Stimulated activated naive CD8-positive, alpha-beta T cell treated with anti-CD3 and anti-CD28 coated beads, Interleukin-15, Interleukin-2, amounts not matched to agents 100 ng/mL and 50 ng/mL, for 24 hours (primary cell): ENCODE results near the gene SLC6A12.

Source experiments
- H3K27ac Mint-ChIP-seq: one replicate; pipeline ENCODE4 v1.8.0; 2021; ENCODE audit warnings: mild to moderate bottlenecking, mixed read lengths
- H3K27me3 Mint-ChIP-seq: one replicate; pipeline ENCODE4 v1.8.0; 2021; ENCODE audit warnings: mixed read lengths
- H3K36me3 Mint-ChIP-seq: one replicate; pipeline ENCODE4 v1.8.0; 2021; ENCODE audit warnings: low read depth, mixed read lengths
- H3K4me1 Mint-ChIP-seq: one replicate; pipeline ENCODE4 v1.8.0; 2021; ENCODE audit warnings: low read depth, mixed read lengths
- H3K4me3 Mint-ChIP-seq: one replicate; pipeline ENCODE4 v1.8.0; 2021; ENCODE audit warnings: mild to moderate bottlenecking, mixed read lengths
- H3K9me3 Mint-ChIP-seq: one replicate; pipeline ENCODE4 v1.8.0; 2021; ENCODE audit warnings: mixed read lengths

Gene SLC6A12

DNA sequence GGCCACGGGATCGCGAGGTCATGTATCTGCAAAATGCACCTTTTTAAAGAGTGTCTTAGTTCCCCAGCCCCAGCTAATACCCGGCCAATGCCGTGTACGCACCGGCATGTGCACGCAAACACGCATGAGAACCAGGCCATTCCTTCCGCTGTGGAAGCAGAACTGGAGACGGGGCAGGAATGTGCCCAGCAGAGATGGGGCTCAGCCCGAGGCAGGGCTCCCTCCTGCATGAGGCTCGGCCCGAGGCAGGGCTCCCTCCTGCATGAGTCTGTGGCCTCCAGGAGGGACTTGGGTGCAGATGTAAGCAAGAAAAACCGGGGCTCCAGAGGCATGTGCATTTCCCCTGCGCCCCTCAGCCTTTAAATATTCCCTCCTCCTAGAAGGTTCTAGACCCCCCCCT, 38.2 kb downstream of the SLC6A12 start:
- no peaks in the 10 kb centered on the region for H3K9me3 Mint-ChIP-seq
- no peaks in the 10 kb centered on the region for H3K36me3 Mint-ChIP-seq
- H3K27ac Mint-ChIP-seq, result no peak overlapping the region
- peaks cover 7% of the 10 kb centered on the region for H3K27me3 Mint-ChIP-seq
- peaks cover 8% of the 10 kb centered on the region for H3K4me1 Mint-ChIP-seq
- no peak overlapping the region for H3K4me3 Mint-ChIP-seq

- Mint-ChIP-seq H3K27me3 (peaks cover 5% of the 10 kb centered on the region), H3K4me3 (no peak overlapping the region), H3K36me3 (no peaks in the 10 kb centered on the region), H3K4me1 (peaks cover 3% of the 10 kb centered on the region), H3K9me3 (no peaks in the 10 kb centered on the region), H3K27ac (no peak overlapping the region)
Observed at GRCh38 chr12:175250-175649, 38.7 kb downstream of the SLC6A12 start.

- H3K4me3 Mint-ChIP-seq, result no peak overlapping the region
- peaks cover 4% of the 10 kb centered on the region for H3K27me3 Mint-ChIP-seq
- no peaks in the 10 kb centered on the region for H3K9me3 Mint-ChIP-seq
- no peak overlapping the region for H3K27ac Mint-ChIP-seq
- H3K4me1 Mint-ChIP-seq, result peaks cover under 1% of the 10 kb centered on the region
- H3K36me3 Mint-ChIP-seq, result no peaks in the 10 kb centered on the region
Observed at GRCh38 chr12:174596-174995, 39.4 kb downstream of the SLC6A12 start.

DNA sequence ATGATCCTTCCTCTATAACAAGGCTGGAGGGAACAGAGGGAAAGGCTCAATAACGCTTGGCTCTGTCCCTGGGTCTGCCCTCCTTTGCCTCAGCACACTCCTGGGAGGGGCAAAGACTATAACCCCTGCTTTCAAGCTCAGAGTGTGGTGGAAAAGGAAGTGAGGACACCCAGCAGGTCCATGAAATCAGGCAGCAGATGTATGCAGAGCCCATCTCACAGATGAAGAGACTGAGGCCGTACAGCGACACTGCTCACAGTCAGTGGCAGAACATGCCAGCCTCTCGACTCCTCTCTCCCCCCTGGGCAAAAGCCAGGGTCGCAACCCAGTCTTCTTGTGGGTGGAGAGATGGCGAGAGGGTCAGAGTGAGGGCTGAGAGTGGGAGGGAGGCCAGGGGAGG, 39.8 kb downstream of the SLC6A12 start:
- no peaks in the 10 kb centered on the region for H3K36me3 Mint-ChIP-seq
- H3K4me1 Mint-ChIP-seq, result peaks cover 5% of the 10 kb centered on the region
- H3K9me3 Mint-ChIP-seq, result no peaks in the 10 kb centered on the region
- peaks cover 4% of the 10 kb centered on the region for H3K27me3 Mint-ChIP-seq
- no peak overlapping the region for H3K27ac Mint-ChIP-seq
- no peak overlapping the region for H3K4me3 Mint-ChIP-seq

DNA sequence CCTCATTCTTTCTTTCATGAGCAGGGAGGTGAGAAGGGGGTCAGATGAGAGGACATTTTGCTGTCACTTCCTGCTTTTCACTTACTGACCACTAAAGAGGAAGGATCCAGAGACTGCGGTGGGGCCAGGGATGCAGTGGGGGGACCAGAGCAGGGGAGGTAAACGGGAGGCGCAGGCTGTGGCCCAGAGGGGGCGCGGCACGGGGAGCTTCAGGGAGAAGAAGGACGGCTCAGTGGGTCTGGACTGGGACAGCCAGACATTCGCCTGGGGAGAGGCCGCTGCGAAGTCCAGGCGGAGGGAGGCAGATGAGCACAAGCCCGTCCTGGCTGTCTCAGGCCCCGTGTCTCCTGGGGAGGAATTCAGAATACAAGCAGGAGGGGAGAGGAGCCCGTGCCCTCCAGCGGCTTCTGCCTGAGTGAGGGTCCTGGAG, 41.2 kb downstream of the SLC6A12 start:
- Mint-ChIP-seq H3K4me1 (peaks cover 13% of the 10 kb centered on the region), H3K36me3 (no peaks in the 10 kb centered on the region), H3K27me3 (peaks cover 4% of the 10 kb centered on the region), H3K27ac (no peak overlapping the region), H3K9me3 (no peaks in the 10 kb centered on the region), H3K4me3 (no peak overlapping the region)

DNA sequence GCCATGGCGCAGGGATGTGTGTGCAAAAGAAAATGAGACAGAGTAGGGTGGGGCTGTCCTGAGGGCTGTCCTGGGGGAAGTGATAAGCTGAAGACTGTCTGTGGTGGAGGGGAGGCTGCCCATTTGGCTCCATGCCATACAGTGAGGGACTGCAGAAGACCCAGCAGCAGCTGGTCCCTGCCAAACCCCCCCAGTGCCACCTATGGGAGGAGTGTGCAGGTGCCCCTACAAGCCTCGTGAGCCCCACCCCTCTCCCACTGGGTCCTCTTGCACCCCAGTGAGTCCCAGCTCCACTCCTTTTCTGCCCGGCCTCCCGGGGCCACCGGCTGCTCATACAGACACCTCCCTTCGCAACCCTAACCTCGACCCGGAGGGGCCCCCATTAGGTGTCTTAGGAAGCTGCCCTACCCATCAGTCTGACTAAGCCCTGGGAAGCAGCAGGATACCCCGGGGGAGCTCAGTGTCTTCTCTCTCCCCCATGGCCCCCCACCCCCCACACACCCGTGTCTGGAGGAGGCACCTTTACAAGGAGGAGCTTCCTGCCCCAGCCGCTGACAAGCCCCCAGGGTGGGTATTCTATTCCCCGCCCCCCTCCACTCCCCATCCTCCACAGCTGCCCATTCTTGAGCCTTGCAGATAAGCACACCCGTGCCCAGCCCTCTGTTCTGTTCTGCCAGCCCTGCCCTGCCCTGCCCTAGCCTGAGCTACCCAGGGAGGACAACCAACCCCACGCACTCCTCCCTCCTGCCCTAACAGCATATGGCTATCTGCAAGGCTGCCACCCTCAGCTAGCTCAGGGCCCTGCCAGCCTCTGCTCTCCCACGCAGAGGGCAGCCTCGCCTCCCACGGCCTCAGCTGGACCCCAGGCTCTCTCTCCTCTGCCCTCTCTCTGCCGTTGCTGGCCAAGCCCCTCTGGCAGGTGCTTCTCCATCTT, 41.9 kb downstream of the SLC6A12 start:
- no peaks in the 10 kb centered on the region for H3K36me3 Mint-ChIP-seq
- H3K4me1 Mint-ChIP-seq, result peaks cover 13% of the 10 kb centered on the region
- H3K9me3 Mint-ChIP-seq, result no peaks in the 10 kb centered on the region
- H3K4me3 Mint-ChIP-seq, result no peak overlapping the region
- H3K27me3 Mint-ChIP-seq, result peaks cover 4% of the 10 kb centered on the region
- no peak overlapping the region for H3K27ac Mint-ChIP-seq

DNA sequence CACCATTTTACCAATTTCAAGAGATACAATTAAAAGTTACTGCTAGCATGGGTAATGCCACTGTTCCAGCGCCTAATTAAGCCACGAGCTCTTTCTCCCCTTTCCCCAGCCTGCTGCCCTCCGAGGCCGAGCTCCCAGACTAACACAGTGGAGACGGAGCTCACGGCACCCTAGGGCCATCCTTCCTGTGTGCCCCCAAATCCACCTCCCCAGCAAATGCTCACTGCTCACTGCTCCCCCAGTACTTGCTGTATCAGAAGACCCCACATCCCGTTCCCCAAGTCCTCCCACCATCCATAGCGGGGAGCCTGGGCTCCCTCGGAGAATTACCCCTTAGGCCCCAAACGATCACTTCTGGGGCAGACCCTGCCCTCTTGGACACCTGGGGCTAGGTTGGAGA, 42.7 kb downstream of the SLC6A12 start:
- Mint-ChIP-seq H3K36me3 (no peaks in the 10 kb centered on the region), H3K4me1 (peaks cover 13% of the 10 kb centered on the region), H3K27ac (no peak overlapping the region), H3K4me3 (no peak overlapping the region), H3K27me3 (peaks cover 4% of the 10 kb centered on the region), H3K9me3 (no peaks in the 10 kb centered on the region)

DNA sequence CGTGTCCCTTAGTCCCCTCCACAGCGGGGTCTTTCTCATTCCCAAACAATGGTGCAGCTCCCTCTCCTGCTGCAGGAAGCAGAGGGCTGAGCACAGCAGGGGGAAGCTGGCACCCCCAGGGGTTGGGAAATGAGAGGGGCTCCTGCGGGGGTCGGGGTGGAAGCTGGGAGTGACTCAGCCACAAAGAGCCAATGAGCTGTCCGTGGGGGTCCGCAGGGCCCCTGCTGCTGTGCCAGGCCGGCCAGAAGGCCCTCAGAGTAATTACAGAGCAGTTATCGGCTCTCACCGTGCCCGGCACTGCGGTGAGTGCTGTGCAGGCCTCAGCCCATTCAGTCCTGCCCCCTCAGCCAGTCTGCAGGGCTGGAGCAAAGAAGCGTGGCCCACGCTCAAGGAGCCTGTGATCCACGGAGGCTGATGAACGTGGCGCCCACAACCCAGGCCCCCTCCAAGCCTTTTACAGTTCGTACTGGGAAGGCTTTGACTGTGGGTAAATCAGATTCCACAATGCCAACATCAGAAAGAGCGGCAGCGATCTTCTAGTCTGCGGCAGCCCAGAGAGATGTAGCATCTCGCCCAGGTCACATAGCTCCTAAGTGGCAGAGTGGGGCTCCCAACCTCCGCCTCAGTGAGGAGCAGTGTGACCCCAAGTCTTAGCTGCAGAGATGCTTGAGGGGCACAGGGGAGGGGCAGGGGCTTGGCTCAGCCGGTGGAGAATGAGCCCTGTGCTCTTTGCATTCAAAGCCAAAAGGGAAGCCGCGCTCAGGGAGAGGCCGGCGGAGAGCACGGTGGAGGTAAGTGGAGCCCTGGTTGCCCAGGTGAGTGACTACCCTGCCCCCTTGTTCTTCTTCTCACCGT, 43.4 kb downstream of the SLC6A12 start:
- Mint-ChIP-seq H3K4me3 (no peak overlapping the region), H3K4me1 (peaks cover 13% of the 10 kb centered on the region), H3K36me3 (no peaks in the 10 kb centered on the region), H3K9me3 (no peaks in the 10 kb centered on the region), H3K27ac (no peak overlapping the region), H3K27me3 (peaks cover 4% of the 10 kb centered on the region)

DNA sequence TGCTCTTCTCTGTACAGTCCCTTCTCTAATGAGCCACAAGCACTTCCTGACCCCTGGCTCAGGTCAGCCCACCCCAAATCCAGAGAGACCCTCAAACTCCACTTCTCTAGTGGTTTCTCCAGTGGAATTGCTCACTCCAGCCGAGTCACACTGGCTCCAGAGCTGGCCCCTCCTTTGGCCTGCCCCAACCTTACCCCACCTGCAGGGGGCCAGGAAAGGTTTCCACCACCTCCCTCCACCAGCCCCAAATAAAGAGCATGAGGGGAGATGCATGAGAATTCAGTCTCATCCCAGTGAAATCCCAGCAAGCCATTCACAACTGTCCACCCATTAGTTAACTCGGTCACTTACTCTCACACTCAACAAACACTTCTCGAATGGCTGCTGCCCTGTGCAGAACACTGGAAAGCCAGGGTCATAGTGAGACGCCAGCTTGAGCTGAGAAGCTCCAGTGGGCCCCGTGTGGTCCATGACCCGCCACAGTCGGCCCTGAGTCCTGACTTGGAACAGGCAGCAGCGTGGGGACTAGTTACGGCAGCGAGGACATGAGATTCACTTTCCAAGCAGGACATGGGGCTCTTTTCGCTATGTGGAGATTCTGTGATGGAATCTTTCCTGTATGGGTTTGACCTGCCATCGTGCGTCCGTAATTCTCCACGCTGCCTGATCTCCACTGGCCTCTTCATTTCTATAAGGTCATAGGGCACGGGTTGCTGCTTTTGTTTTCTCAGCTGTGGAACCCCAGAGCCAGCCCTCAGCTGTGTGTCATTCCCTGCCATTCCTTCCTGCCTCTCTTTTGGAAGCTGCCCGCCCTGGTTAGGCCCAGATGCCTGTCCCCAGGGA, 44.2 kb downstream of the SLC6A12 start:
- Mint-ChIP-seq H3K27me3 (peaks cover 4% of the 10 kb centered on the region), H3K27ac (no peak overlapping the region), H3K36me3 (no peaks in the 10 kb centered on the region), H3K9me3 (no peaks in the 10 kb centered on the region), H3K4me3 (no peak overlapping the region), H3K4me1 (peaks cover 13% of the 10 kb centered on the region)

- Mint-ChIP-seq H3K27ac (no peak overlapping the region), H3K4me3 (no peak overlapping the region), H3K27me3 (peaks cover 4% of the 10 kb centered on the region)
Observed at GRCh38 chr12:168763-169525, 45.0 kb downstream of the SLC6A12 start.

GRCh38 chr12:167959-168600, 45.9 kb downstream of the SLC6A12 start:
- H3K4me3 Mint-ChIP-seq, result no peak overlapping the region
- H3K4me1 Mint-ChIP-seq, result peaks cover 13% of the 10 kb centered on the region
- H3K27ac Mint-ChIP-seq, result no peak overlapping the region
- no peaks in the 10 kb centered on the region for H3K36me3 Mint-ChIP-seq
- H3K9me3 Mint-ChIP-seq, result no peaks in the 10 kb centered on the region
- peaks cover 4% of the 10 kb centered on the region for H3K27me3 Mint-ChIP-seq

More at GRCh38 chr12:168763-169525, 45.0 kb downstream of the SLC6A12 start:
- H3K9me3 Mint-ChIP-seq, result no peaks in the 10 kb centered on the region
- H3K4me1 Mint-ChIP-seq, result peaks cover 13% of the 10 kb centered on the region
- no peaks in the 10 kb centered on the region for H3K36me3 Mint-ChIP-seq

- Mint-ChIP-seq H3K36me3 (no peaks in the 10 kb centered on the region), H3K27me3 (no peaks in the 10 kb centered on the region), H3K27ac (no peak overlapping the region), H3K9me3 (no peaks in the 10 kb centered on the region), H3K4me3 (no peak overlapping the region), H3K4me1 (peaks cover 13% of the 10 kb centered on the region)
Observed at GRCh38 chr12:166425-167075, 47.4 kb downstream of the SLC6A12 start.

- no peaks in the 10 kb centered on the region for H3K36me3 Mint-ChIP-seq
- no peaks in the 10 kb centered on the region for H3K27me3 Mint-ChIP-seq
- peaks cover 13% of the 10 kb centered on the region for H3K4me1 Mint-ChIP-seq
- no peaks in the 10 kb centered on the region for H3K9me3 Mint-ChIP-seq
- H3K4me3 Mint-ChIP-seq, result no peak overlapping the region
- no peak overlapping the region for H3K27ac Mint-ChIP-seq
Observed at GRCh38 chr12:165862-166368, 48.0 kb downstream of the SLC6A12 start.
